ENCODE data around the gene PLEKHJ1. TPM values are rescaled to one million over a fixed set of nuclear protein-coding genes. Genes with fewer than 3 reads are reported as not detected.

The PLEKHJ1 gene
- total and polyA plus RNA-seq, 2 of the 8 experiments (the other 6 are each of a cell fraction or from before 2014, with no cell fraction given), result 135 to 187 TPM

- TF ChIP-seq CHD7 (IDR thresholded peaks at IDR 0.05; ENCODE audit: insufficient replicate concordance, low read length) (no peak), SIN3A (conservative IDR thresholded peaks at IDR 0.05 in 1 of 2, IDR thresholded peaks at IDR 0.05 in 1 of 2; ENCODE audit: low read depth in 1 of 2, low read length in 2 of 2) (no peak), CTBP2 (IDR thresholded peaks at IDR 0.05; ENCODE audit: borderline replicate concordance, insufficient read depth, insufficient read length, low read length) (no peak), SUZ12 (IDR thresholded peaks at IDR 0.05; ENCODE audit: low read length) (no peak)
Measured at GRCh38 chr19:2191456-2192310, 44.4 kb downstream of the PLEKHJ1 start (continued).
